GM10847 (cell line): ENCODE results near the gene RER1.

Source experiments
- POLR2A ChIP-seq: IDR thresholded peaks from 2 replicates; pipeline ENCODE4 v1.6.1; 2011; ENCODE audit not compliant: insufficient read length; ENCODE audit errors: extremely low read depth

The RER1 gene

DNA sequence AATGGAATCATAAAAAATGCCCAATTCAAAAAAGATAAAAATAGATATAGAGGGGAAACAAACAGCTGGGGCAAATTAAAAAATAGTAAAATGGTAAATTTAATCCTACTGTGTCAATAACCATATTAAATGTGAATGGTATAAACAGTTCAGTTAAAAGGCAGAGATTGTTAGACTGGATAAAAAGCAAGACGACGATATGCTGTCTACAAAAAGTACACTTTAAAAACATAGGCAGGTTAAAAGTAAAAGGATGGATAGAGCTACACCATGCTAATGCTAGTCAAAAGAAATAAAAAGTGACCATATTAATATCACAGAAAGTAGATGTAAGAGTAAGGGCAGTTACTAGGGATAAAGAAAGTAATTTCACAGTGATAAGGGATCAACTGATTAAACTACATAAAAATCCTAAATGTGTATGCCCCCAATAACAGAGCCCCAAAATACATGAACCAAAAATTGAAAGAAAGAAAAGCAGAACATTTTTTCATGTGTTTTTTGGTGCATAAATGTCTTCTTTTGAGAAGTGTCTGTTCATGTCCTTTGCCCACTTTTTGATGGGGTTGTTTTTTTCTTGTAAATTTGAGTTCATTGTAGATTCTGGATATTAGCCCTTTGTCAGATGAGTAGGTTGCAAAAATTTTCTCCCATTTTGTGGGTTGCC lies 27.7 kb upstream of the RER1 start:
- TF ChIP-seq POLR2A: no peak

DNA sequence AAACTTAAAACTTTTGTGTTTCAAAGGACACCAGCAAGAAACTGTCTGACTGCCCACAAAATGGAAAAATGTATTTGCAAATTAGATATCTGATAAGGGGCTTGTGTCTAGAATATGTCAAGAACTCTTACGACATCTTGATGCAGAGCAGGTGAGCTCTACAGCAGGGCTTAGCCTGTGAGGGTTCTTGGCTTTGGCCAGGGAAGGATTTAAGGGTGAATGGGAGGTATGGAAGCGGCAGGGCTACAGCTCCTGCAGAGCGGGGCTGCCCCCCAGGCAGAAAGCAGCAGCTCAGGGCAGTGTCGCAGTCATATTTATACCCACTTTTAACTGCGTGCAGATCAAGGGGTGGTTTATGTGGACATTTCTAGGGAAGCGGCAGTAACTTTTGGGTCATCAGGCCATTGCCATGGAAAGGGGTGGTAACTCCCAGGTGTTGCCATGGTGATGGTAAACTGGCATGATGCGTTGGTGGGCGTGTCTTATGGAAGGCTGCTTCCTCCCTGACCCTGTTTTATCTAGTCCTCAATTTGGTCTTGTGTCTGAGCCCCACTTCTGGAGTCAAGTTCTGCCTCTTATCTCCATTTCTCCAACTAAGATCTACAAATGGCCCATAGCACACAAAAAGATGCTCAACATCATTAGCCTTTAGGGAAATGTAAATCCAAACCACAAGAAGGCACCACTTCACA lies 23.4 kb upstream of the RER1 start:
- no peak for TF ChIP-seq POLR2A

DNA sequence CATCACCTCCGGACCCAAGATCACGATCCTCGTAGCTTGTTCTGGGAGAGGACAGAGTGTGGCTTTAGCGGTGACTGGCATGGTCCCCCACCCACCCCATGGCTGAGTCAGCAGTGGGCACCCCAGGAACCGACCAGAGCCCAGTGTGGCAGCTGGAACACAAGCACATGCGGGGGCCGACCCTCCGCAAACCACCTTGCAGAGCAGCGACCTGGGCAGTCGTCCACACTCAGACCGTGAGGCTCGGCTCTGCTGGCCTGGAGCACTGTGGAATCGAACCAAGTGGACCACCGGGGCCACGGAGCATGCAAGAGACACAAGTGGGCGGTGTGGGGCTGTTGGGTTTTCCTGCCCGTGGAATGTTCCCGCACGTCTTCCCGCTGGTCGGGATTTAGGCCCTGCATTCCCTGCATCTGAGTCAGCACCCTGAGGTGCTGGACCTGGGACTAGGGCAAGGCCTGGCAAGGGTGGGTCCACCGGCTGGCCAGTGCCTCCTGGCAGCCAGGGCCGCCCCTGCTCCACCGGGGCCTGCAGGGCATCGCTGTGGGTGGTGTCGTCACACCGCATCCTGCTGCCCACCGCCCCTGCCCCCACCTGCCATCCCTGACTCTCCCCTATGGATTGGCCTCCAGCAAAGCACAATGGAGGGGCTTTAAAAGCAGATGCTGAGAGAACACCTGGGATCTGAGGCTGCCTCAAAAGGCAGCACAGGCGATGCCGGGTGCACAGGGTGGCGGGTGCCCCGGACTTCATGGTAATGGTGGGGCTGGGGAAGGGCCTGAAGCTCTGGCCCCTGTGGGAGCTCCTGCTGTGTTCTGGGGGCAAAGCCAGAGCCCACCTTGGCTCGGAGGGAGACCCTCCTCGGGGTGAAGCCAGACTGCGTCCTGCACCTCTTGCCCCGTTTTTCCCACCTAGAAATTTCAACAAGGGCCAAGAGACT lies 18.8 kb upstream of the RER1 start:
- TF ChIP-seq POLR2A: no peak

DNA sequence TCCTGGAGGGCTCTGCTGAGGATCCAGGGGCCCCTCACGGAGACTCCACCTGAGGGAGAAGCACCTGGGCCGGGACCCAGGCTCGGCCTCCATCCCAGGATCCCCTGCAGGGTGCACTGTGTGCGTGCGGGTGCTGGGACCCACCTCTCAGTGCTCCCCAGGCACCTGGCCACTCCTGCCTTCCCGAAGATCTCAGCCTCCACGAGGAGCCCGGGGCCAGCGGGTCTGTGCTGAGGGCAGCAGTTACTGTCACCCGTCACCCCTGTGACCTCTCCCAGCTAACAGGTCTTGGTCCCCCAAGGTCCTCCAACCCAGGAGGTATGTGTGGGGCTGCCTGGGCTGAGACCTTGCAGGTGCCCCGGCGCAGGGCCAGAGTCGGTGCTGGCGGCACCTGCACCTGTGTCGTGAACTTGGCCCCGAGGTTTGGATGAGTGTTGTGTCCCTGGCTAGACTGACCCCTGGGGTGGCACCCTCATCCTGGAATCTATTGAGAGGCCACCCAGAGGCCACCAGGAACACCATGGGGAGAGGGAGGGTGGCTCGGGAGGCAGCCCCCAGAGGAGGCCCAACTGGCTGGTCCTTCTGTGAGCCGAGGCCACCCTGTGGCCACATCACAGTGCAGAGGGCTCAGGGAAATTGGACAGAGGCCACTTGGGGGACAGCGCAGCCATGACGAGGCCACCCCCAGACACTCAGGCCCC lies 17.9 kb upstream of the RER1 start:
- TF ChIP-seq POLR2A: no peak

DNA sequence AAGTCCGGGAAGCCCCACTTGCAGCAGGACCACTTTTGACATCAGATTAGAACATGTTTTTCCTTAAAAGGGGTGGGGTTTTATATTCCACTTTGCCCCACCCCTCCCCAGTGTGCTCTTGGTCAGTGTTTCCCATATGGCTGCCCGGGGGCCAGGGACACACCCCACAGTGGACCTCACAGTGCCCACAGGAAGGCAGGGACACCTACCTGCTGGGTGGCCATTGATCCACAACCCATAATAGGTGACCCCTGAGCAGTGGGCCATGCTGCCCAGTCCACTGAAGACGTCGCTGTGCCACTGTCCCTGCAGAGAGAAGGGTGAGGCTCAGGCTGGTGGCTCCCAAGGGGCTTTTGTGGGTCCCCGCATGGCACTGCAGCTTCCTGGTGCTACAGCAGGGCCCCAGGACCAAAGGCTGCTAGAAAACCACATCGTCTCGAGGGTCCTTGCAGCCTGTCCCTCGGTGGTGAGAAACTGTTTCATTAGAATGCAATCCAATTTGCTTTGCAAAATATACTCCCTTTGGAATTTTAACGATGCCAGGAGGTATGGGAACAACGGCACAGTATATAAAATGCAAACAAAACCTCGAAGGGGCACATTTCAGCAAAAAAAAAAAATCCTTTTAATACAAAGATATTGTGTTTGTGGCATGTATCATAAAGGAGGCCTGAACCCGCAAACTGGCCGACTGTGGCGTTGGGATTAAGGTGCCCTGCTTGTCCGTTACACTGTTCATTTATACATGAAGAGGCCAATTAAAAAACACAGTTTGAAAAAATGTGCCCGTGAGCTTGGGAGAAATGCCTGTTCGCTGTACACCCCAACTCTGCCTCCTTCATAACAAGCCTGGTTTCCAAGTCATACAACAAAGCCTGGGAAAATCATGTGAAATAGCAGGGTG lies 17.1 kb upstream of the RER1 start:
- TF ChIP-seq POLR2A: no peak

DNA sequence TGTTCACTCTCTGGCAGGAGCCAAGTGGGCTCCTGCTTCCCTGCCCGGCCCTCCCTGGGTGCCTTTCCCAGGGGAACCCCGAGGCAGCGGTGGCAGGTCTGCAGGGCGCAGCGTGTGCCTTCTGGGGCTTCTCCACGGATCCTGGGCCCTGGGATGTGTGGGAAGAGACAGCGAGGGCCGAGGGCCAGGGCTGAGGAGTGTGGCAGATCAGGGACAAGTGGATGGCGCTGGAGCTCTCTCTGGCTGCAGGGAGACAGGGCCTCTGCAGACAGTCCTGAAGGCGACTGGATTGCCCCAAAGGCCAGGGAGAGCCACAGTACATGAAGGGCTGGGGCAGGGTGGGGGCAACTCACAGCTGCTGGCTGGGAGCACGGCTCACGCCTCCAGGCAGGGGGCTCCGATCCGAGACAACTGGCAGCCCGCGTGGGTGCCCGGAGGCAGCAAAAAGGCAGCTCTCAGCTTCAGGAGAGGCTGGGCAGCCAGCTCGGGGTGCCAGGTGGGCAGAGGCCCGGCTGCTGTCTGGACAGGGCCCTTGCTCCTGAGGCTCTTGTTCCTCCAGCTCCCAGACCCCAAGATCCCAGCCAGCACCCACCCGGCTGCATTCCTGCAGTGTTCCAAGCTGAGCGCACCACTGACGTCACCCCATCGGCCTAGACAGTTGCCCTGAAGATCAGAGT lies 16.3 kb upstream of the RER1 start:
- no peak for TF ChIP-seq POLR2A

DNA sequence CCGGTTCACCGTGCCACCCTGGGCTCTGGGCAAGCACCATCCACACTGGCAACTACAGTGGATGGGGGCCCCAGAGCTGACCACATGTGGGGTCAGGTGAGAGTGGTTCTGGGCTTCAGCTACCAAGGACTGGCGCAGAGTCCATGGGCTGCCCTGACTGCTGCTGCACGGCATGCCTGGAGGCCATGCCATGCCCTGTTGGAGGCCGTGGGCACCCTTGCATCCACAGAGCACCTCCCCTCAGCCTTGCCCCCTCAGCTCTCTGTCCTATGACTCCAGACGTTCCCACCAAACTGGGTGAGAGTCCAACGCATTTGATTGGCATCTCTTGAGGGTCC lies 15.7 kb upstream of the RER1 start:
- no peak for TF ChIP-seq POLR2A

DNA sequence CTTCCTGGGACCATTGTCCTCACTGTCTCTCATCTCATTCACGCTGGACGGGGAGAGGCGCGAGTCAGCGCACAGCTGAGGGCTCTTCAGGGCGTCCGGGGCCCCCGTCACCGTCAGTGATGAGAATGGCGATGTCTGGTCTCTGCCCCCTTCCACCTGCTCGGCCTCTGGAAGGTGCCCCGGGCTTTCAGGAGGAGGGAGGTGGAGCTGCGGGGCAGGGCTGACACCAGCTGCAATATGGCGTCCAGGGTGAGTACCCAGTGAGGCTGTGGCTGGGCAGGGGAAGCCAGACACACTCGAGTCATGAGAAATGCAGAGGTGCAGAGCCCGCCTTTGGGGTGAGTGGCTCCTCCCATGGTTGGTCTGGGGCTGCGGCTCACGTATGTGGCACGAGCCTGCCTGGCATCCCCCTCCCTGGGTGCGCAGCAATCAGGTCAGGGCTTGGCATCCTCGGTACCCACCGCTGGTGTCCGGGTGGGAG lies 15.3 kb upstream of the RER1 start:
- no peak for TF ChIP-seq POLR2A

DNA sequence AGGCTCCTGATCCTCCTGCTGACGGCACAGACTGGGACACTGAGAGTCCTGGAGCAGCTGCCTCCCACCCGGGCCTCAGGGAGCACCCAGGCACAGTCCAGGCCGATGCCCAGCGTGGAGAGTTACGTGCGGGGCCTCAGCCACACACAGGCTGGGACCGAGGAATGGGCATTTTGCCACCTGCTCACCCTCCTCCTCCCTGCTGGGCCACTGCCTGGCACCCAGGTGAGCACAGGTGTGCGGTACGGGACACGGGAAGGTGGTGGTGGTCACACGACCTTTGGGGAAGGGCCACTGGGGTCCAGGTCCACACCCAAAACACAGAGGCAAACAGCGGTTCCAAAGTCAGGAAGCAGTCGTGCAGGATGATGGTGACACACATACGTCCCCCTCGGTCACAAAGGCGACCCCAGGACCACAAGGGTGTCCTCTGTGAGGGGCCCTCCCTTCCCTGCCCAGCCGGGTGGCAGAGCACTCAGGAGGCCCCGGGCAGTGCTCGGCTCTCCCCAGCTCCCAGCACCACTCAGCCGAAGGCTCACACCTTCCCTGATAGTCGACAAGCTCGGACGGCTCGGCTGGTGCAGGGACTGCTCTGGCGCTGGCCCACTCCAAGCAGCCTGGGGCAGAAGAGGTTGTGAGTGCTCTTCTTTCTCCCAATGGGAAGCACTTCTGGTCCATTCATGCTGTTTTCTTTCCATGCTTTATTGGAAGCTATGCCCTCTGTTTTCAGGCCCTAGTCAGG lies 14.5 kb upstream of the RER1 start:
- no peak for TF ChIP-seq POLR2A

DNA sequence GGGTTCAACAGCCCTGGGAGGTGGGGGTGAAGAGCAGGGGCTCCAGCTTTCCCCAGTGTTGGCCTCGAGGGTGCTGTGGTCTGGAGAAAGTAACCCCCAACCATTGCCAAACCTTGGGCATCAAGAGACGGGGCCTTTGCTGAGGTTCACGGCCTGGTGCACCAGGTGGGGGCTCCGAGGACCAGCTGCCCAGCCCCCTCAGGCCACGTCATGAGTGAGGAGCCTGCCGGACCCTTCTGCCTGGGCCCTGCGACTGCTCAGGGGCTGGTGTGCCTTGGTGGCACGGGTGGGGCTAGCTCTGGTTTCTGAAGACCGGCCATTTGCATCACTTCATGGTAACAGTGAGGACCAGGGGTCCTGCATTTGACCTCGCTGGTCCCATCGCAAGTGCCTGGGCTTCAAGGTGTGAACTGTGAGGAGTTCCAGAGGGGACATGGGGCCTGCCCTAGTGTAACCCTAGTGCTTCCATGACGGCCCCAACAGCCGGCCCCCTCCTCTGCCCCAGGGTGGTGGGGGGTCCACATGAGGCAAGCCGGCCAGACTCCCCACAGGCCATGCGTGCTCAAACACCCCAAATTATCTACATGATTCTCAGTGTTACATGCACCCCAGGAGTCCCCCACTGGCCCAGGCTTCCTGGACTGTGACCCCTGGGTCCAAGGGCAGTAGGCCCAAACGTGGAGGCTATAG lies 13.7 kb upstream of the RER1 start:
- TF ChIP-seq POLR2A: no peak

DNA sequence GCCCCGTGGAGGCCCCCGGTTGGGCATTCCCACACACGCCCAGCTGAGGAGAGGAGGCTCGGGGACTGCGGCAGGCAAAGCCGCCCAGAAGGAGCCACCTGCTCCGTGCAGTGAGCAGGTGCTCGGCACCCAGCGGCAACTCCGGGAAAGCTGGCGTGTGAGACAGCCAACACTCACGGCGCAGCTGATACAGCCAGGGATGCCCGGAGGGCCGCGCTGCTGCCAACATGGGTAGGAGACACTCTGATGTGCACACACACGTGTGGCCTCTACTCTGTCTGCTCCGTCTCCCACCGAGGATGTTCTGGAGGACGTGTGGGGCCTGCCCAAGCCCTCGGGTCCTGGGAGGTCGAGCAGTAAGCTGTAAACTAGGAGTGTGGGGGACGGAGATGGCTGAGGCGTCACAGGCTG lies 13.2 kb upstream of the RER1 start:
- no peak for TF ChIP-seq POLR2A

DNA sequence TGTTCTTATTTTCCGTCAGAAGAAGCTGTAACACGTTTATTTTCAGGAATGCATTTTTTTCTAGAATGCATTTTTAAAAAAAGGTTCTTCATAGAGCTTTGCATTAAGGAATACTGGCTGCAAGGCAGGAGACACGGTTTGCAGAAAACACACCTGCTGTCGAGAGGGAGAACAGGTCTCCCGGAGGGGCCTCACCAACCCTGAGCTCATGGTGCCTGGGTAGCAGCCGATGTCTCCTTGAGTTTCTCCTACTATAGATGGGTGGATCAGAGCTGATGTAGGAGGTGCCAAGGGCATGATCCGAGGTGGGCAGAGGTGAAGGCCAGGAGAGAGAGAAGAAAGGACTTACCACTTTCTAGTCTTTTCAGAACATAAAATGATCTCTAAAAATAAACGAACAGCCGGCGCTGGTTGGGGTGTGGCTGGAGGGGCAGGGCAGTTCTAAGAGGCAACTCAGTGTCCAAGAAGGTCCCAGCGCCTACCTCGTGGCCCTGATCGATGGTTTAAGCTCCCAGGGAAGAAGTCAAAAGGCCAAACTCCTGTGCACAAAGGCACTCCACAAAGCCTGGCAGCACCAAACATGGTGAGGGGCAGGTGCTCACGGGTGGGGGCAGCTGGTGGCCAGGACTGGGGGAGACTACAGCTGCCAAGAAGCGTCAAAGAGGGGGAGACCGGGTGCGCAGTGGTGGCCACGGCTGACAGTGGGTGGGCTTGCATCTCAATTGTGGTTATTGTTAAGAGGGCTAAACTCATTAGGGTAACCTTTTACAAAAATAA lies 12.5 kb upstream of the RER1 start:
- no peak for TF ChIP-seq POLR2A
